ENCODE results near the gene TBCC. TPM values are rescaled to one million over a fixed set of nuclear protein-coding genes. Genes with fewer than 3 reads are reported as not detected.

TBCC gene
- total and polyA plus RNA-seq, 2 of the 13 experiments (the other 11 are each of a cell fraction or from before 2014, with no cell fraction given), result 14.8 to 36.1 TPM

DNA sequence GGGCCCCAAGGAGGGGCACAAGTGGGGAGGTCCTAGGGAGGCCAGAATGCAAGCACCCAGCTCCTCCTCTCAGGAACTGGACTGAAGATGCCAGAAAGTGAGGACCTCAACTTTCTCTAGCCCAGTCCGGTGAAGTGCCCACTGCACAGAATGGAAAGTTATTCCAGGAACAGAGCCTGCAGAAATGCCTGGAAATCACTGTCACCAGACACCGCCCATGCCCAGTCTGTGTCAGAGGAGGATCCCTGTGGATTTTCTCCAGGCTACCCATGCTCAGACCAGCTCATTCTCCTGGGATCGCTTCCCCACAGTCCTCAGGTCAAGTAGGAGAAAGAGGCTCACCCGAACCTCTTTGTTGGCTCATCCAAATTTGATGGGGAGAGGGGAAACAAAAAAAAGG is 30.0 kb downstream of the TBCC start (continued):
- TF ChIP-seq, protein P1, sequence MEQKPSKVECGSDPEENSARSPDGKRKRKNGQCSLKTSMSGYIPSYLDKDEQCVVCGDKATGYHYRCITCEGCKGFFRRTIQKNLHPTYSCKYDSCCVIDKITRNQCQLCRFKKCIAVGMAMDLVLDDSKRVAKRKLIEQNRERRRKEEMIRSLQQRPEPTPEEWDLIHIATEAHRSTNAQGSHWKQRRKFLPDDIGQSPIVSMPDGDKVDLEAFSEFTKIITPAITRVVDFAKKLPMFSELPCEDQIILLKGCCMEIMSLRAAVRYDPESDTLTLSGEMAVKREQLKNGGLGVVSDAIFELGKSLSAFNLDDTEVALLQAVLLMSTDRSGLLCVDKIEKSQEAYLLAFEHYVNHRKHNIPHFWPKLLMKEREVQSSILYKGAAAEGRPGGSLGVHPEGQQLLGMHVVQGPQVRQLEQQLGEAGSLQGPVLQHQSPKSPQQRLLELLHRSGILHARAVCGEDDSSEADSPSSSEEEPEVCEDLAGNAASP (CRISPR knock-in tag; IDR thresholded peaks at IDR 0.05; ENCODE audit: borderline replicate concordance), result no peak
- TF ChIP-seq KLF6 (CRISPR knock-in tag; IDR thresholded peaks at IDR 0.05) (no peak), ZNF484 (CRISPR knock-in tag; IDR thresholded peaks at IDR 0.05; ENCODE audit: borderline replicate concordance, low read depth) (no peak), MAFF (IDR thresholded peaks at IDR 0.05; ENCODE audit: low read depth, low read length) (no peak)

DNA sequence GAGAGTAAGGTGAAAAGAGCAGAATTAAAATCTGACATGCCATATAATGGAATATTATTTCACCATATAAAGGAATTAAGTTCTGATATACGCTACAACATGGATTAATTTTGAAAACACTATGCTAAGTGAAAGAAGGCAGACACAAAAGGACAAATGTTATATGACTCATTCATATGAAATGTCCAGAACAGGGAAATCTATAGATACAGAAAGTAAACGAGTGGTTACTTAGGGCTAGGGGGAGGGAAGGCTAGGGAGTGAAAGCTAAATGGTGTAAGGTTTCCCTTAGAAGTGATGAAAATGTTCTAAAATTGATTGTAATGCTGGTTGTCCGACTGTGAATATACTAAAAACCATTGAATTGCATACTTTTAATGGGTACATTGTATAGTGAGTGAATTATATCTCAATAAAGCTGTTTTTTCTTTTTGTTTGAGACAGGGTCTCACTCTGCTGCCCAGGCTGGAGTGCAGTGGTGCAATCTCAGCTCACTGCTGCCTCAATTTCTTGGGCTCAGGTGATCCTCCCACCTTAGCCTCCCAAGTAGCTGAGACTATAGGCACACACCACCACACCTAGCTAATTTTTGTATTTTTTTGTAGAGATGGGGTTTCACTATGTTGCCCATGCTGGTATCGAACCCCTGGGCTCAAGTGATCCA is 31.7 kb downstream of the TBCC start:
- FAIRE-seq, result no peak

More for the DNA sequence above, 31.7 kb downstream of the TBCC start:
- Histone ChIP-seq H3K36me3 (replicated peaks in 1 of 2; ENCODE audit: control insufficient read depth in 1 of 2, insufficient read depth in 2 of 2, low read length in 2 of 2) (no peaks in the 10 kb centered on the region), H3K9me3 (ENCODE audit: low read length) (peaks cover 9% of the 10 kb centered on the region), H3K27ac (ENCODE audit: extremely low read length, insufficient read depth, low read length) (no peak overlapping the region), H3K79me2 (ENCODE audit: insufficient read depth, low read length) (no peaks in the 10 kb centered on the region), H3K27me3 (ENCODE audit: control insufficient read depth in 1 of 2, insufficient read depth in 2 of 2, low read length in 2 of 2) (peaks cover 0 to 16% of the 10 kb centered on the region in 2 experiments; a peak in 2 of 5 replicates), H3K4me3 (replicated peaks in 1 of 3; ENCODE audit: insufficient read depth in 1 of 3, low read depth in 2 of 3, low read length in 3 of 3) (no peak overlapping the region), H3K9ac (ENCODE audit: insufficient read depth, low read depth, low read length) (no peak overlapping the region), H2AFZ (ENCODE audit: low read length) (no peak overlapping the region), H4K20me1 (ENCODE audit: insufficient read depth, low read length) (no peaks in the 10 kb centered on the region), H3K4me2 (ENCODE audit: low read depth, low read length) (no peak overlapping the region), H3K4me1 (ENCODE audit: insufficient read depth, low read length) (no peaks in the 10 kb centered on the region)
- in situ Hi-C loops (cut with HindIII; ENCODE audit: extremely low pct_ligation_motif_present, low pct_unique_long_range_greater_than_20kb), result no loop called here
- DNase-seq (ENCODE audit: low spot score) (no peak), ATAC-seq (no peak; the same call in 2 of the 3 replicates)
- intact Hi-C loops (cut with micrococcal nuclease; ENCODE audit: unreplicated experiment), result no loop called here
- CTCF ChIA-PET (ENCODE audit: low intra/inter-chr PET ratio, low total read pairs), result no interaction called here
- BruUV-seq (replicated peaks), result no TSS peak
- 30% methylated on average over 4 of the region's 4 CpGs for WGBS (ENCODE audit: low lambda C conversion rate)
- POLR2A ChIA-PET, result interaction anchor here (1.0 to 1.8 kb wide), 2 partner anchors 32 to 166 kb away, joined by 4 to 6 read pairs; partner anchors contain the start of gene TBCC
- TF ChIP-seq, protein P2, sequence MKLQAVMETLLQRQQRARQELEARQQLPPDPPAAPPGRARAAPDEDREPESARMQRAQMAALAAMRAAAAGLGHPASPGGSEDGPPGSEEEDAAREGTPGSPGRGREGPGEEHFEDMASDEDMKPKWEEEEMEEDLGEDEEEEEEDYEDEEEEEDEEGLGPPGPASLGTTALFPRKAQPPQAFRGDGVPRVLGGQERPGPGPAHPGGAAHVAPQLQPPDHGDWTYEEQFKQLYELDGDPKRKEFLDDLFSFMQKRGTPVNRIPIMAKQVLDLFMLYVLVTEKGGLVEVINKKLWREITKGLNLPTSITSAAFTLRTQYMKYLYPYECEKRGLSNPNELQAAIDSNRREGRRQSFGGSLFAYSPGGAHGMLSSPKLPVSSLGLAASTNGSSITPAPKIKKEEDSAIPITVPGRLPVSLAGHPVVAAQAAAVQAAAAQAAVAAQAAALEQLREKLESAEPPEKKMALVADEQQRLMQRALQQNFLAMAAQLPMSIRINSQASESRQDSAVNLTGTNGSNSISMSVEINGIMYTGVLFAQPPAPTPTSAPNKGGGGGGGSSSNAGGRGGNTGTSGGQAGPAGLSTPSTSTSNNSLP (IDR thresholded peaks at IDR 0.05; ENCODE audit: low read depth, low read length), result peak; percentile 32; the same call in 1 of the 2 replicates
- TF ChIP-seq RFXANK (CRISPR knock-in tag; IDR thresholded peaks at IDR 0.05), result no peak
- no peak for TF ChIP-seq TAF15 (IDR thresholded peaks at IDR 0.05; ENCODE audit: low read depth, low read length, poor library complexity, severe bottlenecking)
